ENCODE measurements around the gene TOR4A. TPM values are rescaled to one million over a fixed set of nuclear protein-coding genes. Genes with fewer than 3 reads are reported as not detected.
"Not testable (repeated sequence)": the region's sequence is repeated elsewhere in the genome, so short reads cannot be mapped to it uniquely, and the experiment has no call there.

TOR4A gene
- total and polyA plus RNA-seq, 2 donors: 2.0 to 8.1 TPM

- Histone ChIP-seq H3K4me3 (ENCODE audit: low read depth, low read length) (no peak overlapping the region), H3K36me3 (ENCODE audit: insufficient read depth) (no peaks in the 10 kb centered on the region), H3K27ac (ENCODE audit: low read depth) (no peak overlapping the region), H3K4me1 (ENCODE audit: insufficient read depth) (no peaks in the 10 kb centered on the region)
- 69% methylated on average over 18 of the region's 18 CpGs for WGBS
- DNase-seq (ENCODE audit: extremely low spot score): no peak
These were observed 42.6 kb upstream of the TOR4A start for GRCh38 chr9:137234758-137235423.

- H3K36me3 ChIP-seq (ENCODE audit: insufficient read depth): no peaks in the 10 kb centered on the region
- H3K27ac ChIP-seq (ENCODE audit: low read depth): no peak overlapping the region
- H3K4me1 ChIP-seq (ENCODE audit: insufficient read depth): no peaks in the 10 kb centered on the region
- no peak overlapping the region for H3K4me3 ChIP-seq (ENCODE audit: low read depth, low read length)
- DNase-seq (ENCODE audit: extremely low spot score): no peak
- WGBS: 64% methylated on average over 35 of the region's 35 CpGs
These were observed 41.9 kb upstream of the TOR4A start for GRCh38 chr9:137235424-137236237.

- Histone ChIP-seq H3K4me3 (ENCODE audit: low read depth, low read length) (no peak overlapping the region), H3K36me3 (ENCODE audit: insufficient read depth) (no peaks in the 10 kb centered on the region), H3K4me1 (ENCODE audit: insufficient read depth) (no peaks in the 10 kb centered on the region), H3K27ac (ENCODE audit: low read depth) (no peak overlapping the region)
- no peak for DNase-seq (ENCODE audit: extremely low spot score)
- WGBS: 9% methylated on average over 31 of the region's 31 CpGs
These were observed 41.1 kb upstream of the TOR4A start for GRCh38 chr9:137236238-137236935.

GRCh38 chr9:137236936-137237421 is 40.5 kb upstream of the TOR4A start:
- Histone ChIP-seq H3K4me3 (ENCODE audit: low read depth, low read length) (no peak overlapping the region), H3K36me3 (ENCODE audit: insufficient read depth) (no peaks in the 10 kb centered on the region), H3K4me1 (ENCODE audit: insufficient read depth) (no peaks in the 10 kb centered on the region), H3K27ac (ENCODE audit: low read depth) (no peak overlapping the region)
- WGBS: 46% methylated on average over 11 of the region's 11 CpGs
- DNase-seq (ENCODE audit: extremely low spot score): no peak

GRCh38 chr9:137237759-137238726 is 39.5 kb upstream of the TOR4A start:
- H3K4me1 ChIP-seq (ENCODE audit: insufficient read depth): no peaks in the 10 kb centered on the region

GRCh38 chr9:137239541-137240200 is 37.9 kb upstream of the TOR4A start:
- not testable (repeated sequence) for DNase-seq (ENCODE audit: extremely low spot score); H3K4me1 ChIP-seq (ENCODE audit: insufficient read depth); H3K36me3 ChIP-seq (ENCODE audit: insufficient read depth)
- 46% methylated on average over 27 of the region's 27 CpGs for WGBS
- Histone ChIP-seq H3K4me3 (ENCODE audit: low read depth, low read length) (peak overlapping the region; percentile 49), H3K27ac (ENCODE audit: low read depth) (peak overlapping the region; percentile 85)

More at GRCh38 chr9:137237759-137238726, 39.5 kb upstream of the TOR4A start:
- no peak overlapping the region for H3K27ac ChIP-seq (ENCODE audit: low read depth)
- DNase-seq (ENCODE audit: extremely low spot score): no peak
- 71% methylated on average over 13 of the region's 13 CpGs for WGBS
- no peak overlapping the region for H3K4me3 ChIP-seq (ENCODE audit: low read depth, low read length)
- no peaks in the 10 kb centered on the region for H3K36me3 ChIP-seq (ENCODE audit: insufficient read depth)

- Histone ChIP-seq H3K4me1 (ENCODE audit: insufficient read depth) (no peaks in the 10 kb centered on the region), H3K36me3 (ENCODE audit: insufficient read depth) (no peaks in the 10 kb centered on the region), H3K27ac (ENCODE audit: low read depth) (peak overlapping the region; percentile 85), H3K4me3 (ENCODE audit: low read depth, low read length) (peak overlapping the region; percentile 49)
- under 1% methylated on average over 58 of the region's 58 CpGs for WGBS
- DNase-seq (ENCODE audit: extremely low spot score): no peak
These were observed 37.1 kb upstream of the TOR4A start for GRCh38 chr9:137240318-137240840.

- peak; percentile 99 for DNase-seq (ENCODE audit: extremely low spot score)
- peak within 1 kb of the TSS; percentile 96 for H3K27ac ChIP-seq (ENCODE audit: low read depth)
- H3K4me1 ChIP-seq (ENCODE audit: insufficient read depth): no peaks in the 10 kb centered on the region
- under 1% methylated on average over 67 of the region's 67 CpGs for WGBS
- peak within 1 kb of the TSS; percentile 84 for H3K4me3 ChIP-seq (ENCODE audit: low read depth, low read length)
- H3K36me3 ChIP-seq (ENCODE audit: insufficient read depth): no peaks in the 10 kb centered on the region
These were observed 36.6 kb upstream of the TOR4A start, which contains the start of gene TUBB4B for GRCh38 chr9:137240841-137241489. TSS of gene TUBB4B (plus strand) at chr9:137241287. CDS start at chr9:137241361, 74 bp downstream.

GRCh38 chr9:137241490-137242268 is 35.8 kb upstream of the TOR4A start:
- Histone ChIP-seq H3K4me1 (ENCODE audit: insufficient read depth) (no peaks in the 10 kb centered on the region), H3K4me3 (ENCODE audit: low read depth, low read length) (peak overlapping the region; percentile 84), H3K27ac (ENCODE audit: low read depth) (peak overlapping the region; percentile 96), H3K36me3 (ENCODE audit: insufficient read depth) (no peaks in the 10 kb centered on the region)
- DNase-seq (ENCODE audit: extremely low spot score): no peak
- 2% methylated on average over 83 of the region's 83 CpGs for WGBS

- no peak for DNase-seq (ENCODE audit: extremely low spot score)
- H3K36me3 ChIP-seq (ENCODE audit: insufficient read depth): no peaks in the 10 kb centered on the region
- peak overlapping the region; percentile 84 for H3K4me3 ChIP-seq (ENCODE audit: low read depth, low read length)
- 75% methylated on average over 36 of the region's 36 CpGs for WGBS
- H3K27ac ChIP-seq (ENCODE audit: low read depth): peak overlapping the region; percentile 13
- H3K4me1 ChIP-seq (ENCODE audit: insufficient read depth): no peaks in the 10 kb centered on the region
These were observed 35.0 kb upstream of the TOR4A start for GRCh38 chr9:137242269-137243203.
